Neural crest cell (in vitro differentiated cells): Measurements from ENCODE around the gene GATA2. TPM values are rescaled to one million over a fixed set of nuclear protein-coding genes. Genes with fewer than 3 reads are reported as not detected.

Experiments used
- DNase-seq: peaks from one replicate; pipeline ENCODE4 v3.0.0; 2021; ENCODE audit warnings: low read depth, mixed read lengths, low spot score
- H3K27ac Mint-ChIP-seq: one replicate; pipeline ENCODE4 v1.8.0; 2021; ENCODE audit warnings: mild to moderate bottlenecking, mixed read lengths; ENCODE audit not compliant: unreplicated experiment
- H3K27me3 Mint-ChIP-seq: 2 replicates; pipeline ENCODE4 v1.8.0; 2021; ENCODE audit warnings: low read depth, mild to moderate bottlenecking, mixed read lengths
- H3K36me3 Mint-ChIP-seq: 2 replicates; pipeline ENCODE4 v1.8.0; 2021; ENCODE audit warnings: low read depth, mild to moderate bottlenecking, mixed read lengths
- H3K4me1 Mint-ChIP-seq: 2 replicates; pipeline ENCODE4 v1.8.0; 2021; ENCODE audit warnings: mixed read lengths
- H3K4me3 Mint-ChIP-seq: one replicate; pipeline ENCODE4 v1.8.0; 2021; ENCODE audit warnings: mild to moderate bottlenecking, mixed read lengths
- H3K9me3 Mint-ChIP-seq: 2 replicates; pipeline ENCODE4 v1.8.0; 2021; ENCODE audit warnings: mixed read lengths
- CTCF ChIP-seq: fragments of 200-600 bp; sonication (generic); conservative IDR thresholded peaks from 2 replicates; pipeline ENCODE4 v1.5.0; 2021; ENCODE audit warnings: antibody characterized with exemption, mild to moderate bottlenecking
- total RNA-seq: library from RNA; stranded (reverse); gene quantifications from 2 replicates; pipeline ENCODE4 v1.2.1, GENCODE V29; 2021

Gene GATA2
- total RNA-seq, 1 donor from 2014 or later: 0.30 TPM

GRCh38 chr3:128471110-128471509 is 21.9 kb downstream of the GATA2 start:
- Mint-ChIP-seq H3K4me3 (no peak overlapping the region), H3K4me1 (no peaks in the 10 kb centered on the region), H3K9me3 (no peaks in the 10 kb centered on the region), H3K27ac (no peak overlapping the region), H3K36me3 (no peaks in the 10 kb centered on the region), H3K27me3 (peaks cover 82% of the 10 kb centered on the region)
- DNase-seq: no peak
- no peak for TF ChIP-seq CTCF

- Mint-ChIP-seq H3K4me3 (no peak overlapping the region), H3K4me1 (no peaks in the 10 kb centered on the region), H3K27ac (no peak overlapping the region), H3K27me3 (peaks cover 82% of the 10 kb centered on the region), H3K36me3 (no peaks in the 10 kb centered on the region), H3K9me3 (no peaks in the 10 kb centered on the region)
- no peak for TF ChIP-seq CTCF
- no peak for DNase-seq
Observed at GRCh38 chr3:128470134-128470899, 22.7 kb downstream of the GATA2 start.

GRCh38 chr3:128469556-128469955 is 23.4 kb downstream of the GATA2 start:
- no peak for DNase-seq
- Mint-ChIP-seq H3K9me3 (no peaks in the 10 kb centered on the region), H3K36me3 (no peaks in the 10 kb centered on the region), H3K4me1 (no peaks in the 10 kb centered on the region), H3K4me3 (no peak overlapping the region), H3K27ac (no peak overlapping the region), H3K27me3 (peaks cover 82% of the 10 kb centered on the region)
- TF ChIP-seq CTCF: no peak

GRCh38 chr3:128468791-128469527 is 24.0 kb downstream of the GATA2 start:
- Mint-ChIP-seq H3K4me3 (no peak overlapping the region), H3K36me3 (no peaks in the 10 kb centered on the region), H3K27me3 (peaks cover 82% of the 10 kb centered on the region), H3K4me1 (no peaks in the 10 kb centered on the region), H3K9me3 (no peaks in the 10 kb centered on the region), H3K27ac (no peak overlapping the region)
- DNase-seq: no peak
- TF ChIP-seq CTCF: no peak

GRCh38 chr3:128468285-128468790 is 24.7 kb downstream of the GATA2 start:
- Mint-ChIP-seq H3K27me3 (peaks cover 78% of the 10 kb centered on the region), H3K27ac (no peak overlapping the region), H3K36me3 (no peaks in the 10 kb centered on the region), H3K9me3 (no peaks in the 10 kb centered on the region), H3K4me1 (no peaks in the 10 kb centered on the region), H3K4me3 (no peak overlapping the region)
- DNase-seq: no peak
- no peak for TF ChIP-seq CTCF
